WTC11 (cell line): ENCODE results near the gene DLAT. TPM values are rescaled to one million over a fixed set of nuclear protein-coding genes. Genes with fewer than 3 reads are reported as not detected.

ENCODE experiments used
- CBFB ChIP-seq: sonication (generic); formaldehyde crosslinking; IDR thresholded peaks from 2 replicates; pipeline ENCODE4 v1.8.1; 2022; ENCODE audit warnings: mild to moderate bottlenecking, low read depth, missing genetic modification reagents
- FOXJ3 ChIP-seq: sonication (generic); formaldehyde crosslinking; IDR thresholded peaks from 2 replicates; pipeline ENCODE4 v1.9.0; 2021; ENCODE audit warnings: missing genetic modification reagents, mild to moderate bottlenecking, borderline replicate concordance
- FOXP1 ChIP-seq: sonication (generic); formaldehyde crosslinking; IDR thresholded peaks from 2 replicates; pipeline ENCODE4 v1.8.0; 2022; ENCODE audit warnings: missing genetic modification reagents, mild to moderate bottlenecking, moderate library complexity, borderline replicate concordance
- HMGA2 ChIP-seq: fragments of 250-450 bp; sonication (Bioruptor Pico); IDR thresholded peaks from 2 replicates; pipeline ENCODE4 v1.4.0; 2021; ENCODE audit warnings: mild to moderate bottlenecking, moderate library complexity
- IRF2 ChIP-seq: sonication (generic); formaldehyde crosslinking; IDR thresholded peaks from 2 replicates; pipeline ENCODE4 v1.8.0; 2022; ENCODE audit warnings: low read depth, missing genetic modification reagents, borderline replicate concordance
- JAZF1 ChIP-seq: fragments of 250-450 bp; sonication (Bioruptor Pico); IDR thresholded peaks from 2 replicates; pipeline ENCODE4 v1.9.0; 2021; ENCODE audit warnings: moderate library complexity, mild to moderate bottlenecking, inconsistent platforms
- MXD4 ChIP-seq: fragments of 250-450 bp; sonication (Bioruptor Pico); IDR thresholded peaks from 2 replicates; pipeline ENCODE4 v1.8.0; 2021; ENCODE audit warnings: mild to moderate bottlenecking, moderate library complexity, borderline replicate concordance
- NR2C2 ChIP-seq: sonication (generic); formaldehyde crosslinking; IDR thresholded peaks from 2 replicates; pipeline ENCODE4 v1.8.0; 2022; ENCODE audit warnings: mild to moderate bottlenecking, missing genetic modification reagents
- NR3C1 ChIP-seq: sonication (generic); formaldehyde crosslinking; conservative IDR thresholded peaks from 2 replicates; pipeline ENCODE4 v1.8.1; 2023; ENCODE audit warnings: low read depth, mild to moderate bottlenecking, missing genetic modification reagents
- SMAD3 ChIP-seq: sonication (generic); formaldehyde crosslinking; IDR thresholded peaks from 2 replicates; pipeline ENCODE4 v1.8.0; 2022; ENCODE audit warnings: missing genetic modification reagents, mild to moderate bottlenecking, borderline replicate concordance
- SOX15 ChIP-seq: fragments of 250-450 bp; sonication (Bioruptor Pico); IDR thresholded peaks from 2 replicates; pipeline ENCODE4 v1.9.0; 2021; ENCODE audit warnings: mild to moderate bottlenecking
- TP53 ChIP-seq: sonication (generic); formaldehyde crosslinking; IDR thresholded peaks from 2 replicates; pipeline ENCODE4 v1.8.1; 2023; ENCODE audit warnings: mild to moderate bottlenecking, missing genetic modification reagents
- ZNF121 ChIP-seq: sonication (generic); formaldehyde crosslinking; IDR thresholded peaks from 2 replicates; pipeline ENCODE4 v1.8.0; 2023; ENCODE audit warnings: missing genetic modification reagents
- ZNF219 ChIP-seq: sonication (generic); formaldehyde crosslinking; IDR thresholded peaks from 2 replicates; pipeline ENCODE4 v1.8.0; 2023; ENCODE audit warnings: missing genetic modification reagents, mild to moderate bottlenecking, borderline replicate concordance
- ZNF396 ChIP-seq: fragments of 250-450 bp; sonication (Bioruptor Pico); IDR thresholded peaks from 2 replicates; pipeline ENCODE4 v1.8.0; 2021; ENCODE audit warnings: mild to moderate bottlenecking, moderate library complexity, borderline replicate concordance
- ZNF423 ChIP-seq: fragments of 250-450 bp; sonication (Bioruptor Pico); IDR thresholded peaks from 2 replicates; pipeline ENCODE4 v2.1.2; 2022; ENCODE audit warnings: mild to moderate bottlenecking, moderate library complexity
- total RNA-seq: library from RNA; stranded (reverse); gene quantifications from 3 replicates; pipeline ENCODE4 v1.2.3, GENCODE V29; 2021
- TF ChIP-seq, protein P1 (sequence below): fragments of 250-450 bp; sonication (Bioruptor Pico); IDR thresholded peaks from 2 replicates; pipeline ENCODE4 v1.9.0; 2021; ENCODE audit warnings: mild to moderate bottlenecking, borderline replicate concordance
- TF ChIP-seq, protein P2 (sequence below): fragments of 250-450 bp; sonication (Bioruptor Pico); IDR thresholded peaks from 2 replicates; pipeline ENCODE4 v1.9.0; 2021; ENCODE audit warnings: moderate library complexity, mild to moderate bottlenecking, inconsistent platforms, borderline replicate concordance
- TF ChIP-seq, protein P3 (sequence below): sonication (generic); formaldehyde crosslinking; IDR thresholded peaks from 2 replicates; pipeline ENCODE4 v1.8.0; 2023; ENCODE audit warnings: missing genetic modification reagents, mild to moderate bottlenecking, borderline replicate concordance
- TF ChIP-seq, protein P4 (sequence below): fragments of 250-450 bp; sonication (Bioruptor Pico); IDR thresholded peaks from 2 replicates; pipeline ENCODE4 v2.1.2; 2022; ENCODE audit warnings: mild to moderate bottlenecking, moderate library complexity
- TF ChIP-seq, protein P5 (sequence below): sonication (generic); formaldehyde crosslinking; IDR thresholded peaks from 2 replicates; pipeline ENCODE4 v1.8.1; 2022; ENCODE audit warnings: low read depth, mild to moderate bottlenecking, moderate library complexity, missing genetic modification reagents, borderline replicate concordance
- TF ChIP-seq, protein P6 (sequence below): sonication (generic); formaldehyde crosslinking; IDR thresholded peaks from 2 replicates; pipeline ENCODE4 v1.8.0; 2022; ENCODE audit warnings: mild to moderate bottlenecking, missing genetic modification reagents
- TF ChIP-seq, protein P7 (sequence below): sonication (generic); formaldehyde crosslinking; IDR thresholded peaks from 2 replicates; pipeline ENCODE4 v1.8.1; 2022; ENCODE audit warnings: mild to moderate bottlenecking, missing genetic modification reagents, moderate library complexity, borderline replicate concordance

DLAT gene
- total RNA-seq, 1 experiment from 2014 or later: 60.4 TPM

DNA sequence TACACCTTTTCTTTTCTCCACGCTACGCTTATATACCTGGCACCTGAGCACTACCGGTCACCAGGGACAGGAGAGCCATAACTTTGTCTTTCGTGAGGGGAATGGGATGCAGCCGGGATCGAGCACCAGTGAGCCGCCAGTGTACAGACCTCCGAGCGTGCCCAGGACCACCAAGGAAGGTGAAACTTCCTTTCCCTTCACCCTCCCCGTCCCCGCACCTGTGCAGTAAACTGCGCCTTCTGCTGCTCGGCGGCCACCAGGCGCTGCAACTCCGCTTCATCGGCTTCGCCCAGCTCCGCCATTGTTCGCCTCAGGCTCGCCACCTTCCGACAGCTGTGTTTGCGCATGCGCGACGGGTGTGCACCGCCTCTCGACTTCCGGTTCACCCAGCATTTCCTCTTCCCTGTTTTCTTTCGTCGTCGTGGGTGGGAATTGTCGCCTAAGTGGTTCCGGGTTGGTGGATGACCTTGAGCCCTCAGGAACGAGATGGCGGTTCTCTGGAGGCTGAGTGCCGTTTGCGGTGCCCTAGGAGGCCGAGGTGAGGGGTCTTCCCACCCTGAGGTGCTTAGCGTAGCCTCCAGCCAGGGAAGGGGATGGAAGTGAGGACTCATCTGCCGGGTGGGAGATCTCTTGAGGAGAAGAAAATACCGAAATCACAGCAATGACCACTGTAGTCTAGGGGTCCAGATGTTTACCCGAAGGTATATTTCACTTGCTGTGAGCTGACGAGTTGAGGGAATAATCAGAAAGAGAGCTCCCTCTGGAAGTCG, 61.4 kb downstream of the DLAT start, which contains the start of the genes SDHD and TIMM8B (continued):
- TF ChIP-seq FOXJ3 (CRISPR knock-in tag): no peak
- TF ChIP-seq, protein P1, sequence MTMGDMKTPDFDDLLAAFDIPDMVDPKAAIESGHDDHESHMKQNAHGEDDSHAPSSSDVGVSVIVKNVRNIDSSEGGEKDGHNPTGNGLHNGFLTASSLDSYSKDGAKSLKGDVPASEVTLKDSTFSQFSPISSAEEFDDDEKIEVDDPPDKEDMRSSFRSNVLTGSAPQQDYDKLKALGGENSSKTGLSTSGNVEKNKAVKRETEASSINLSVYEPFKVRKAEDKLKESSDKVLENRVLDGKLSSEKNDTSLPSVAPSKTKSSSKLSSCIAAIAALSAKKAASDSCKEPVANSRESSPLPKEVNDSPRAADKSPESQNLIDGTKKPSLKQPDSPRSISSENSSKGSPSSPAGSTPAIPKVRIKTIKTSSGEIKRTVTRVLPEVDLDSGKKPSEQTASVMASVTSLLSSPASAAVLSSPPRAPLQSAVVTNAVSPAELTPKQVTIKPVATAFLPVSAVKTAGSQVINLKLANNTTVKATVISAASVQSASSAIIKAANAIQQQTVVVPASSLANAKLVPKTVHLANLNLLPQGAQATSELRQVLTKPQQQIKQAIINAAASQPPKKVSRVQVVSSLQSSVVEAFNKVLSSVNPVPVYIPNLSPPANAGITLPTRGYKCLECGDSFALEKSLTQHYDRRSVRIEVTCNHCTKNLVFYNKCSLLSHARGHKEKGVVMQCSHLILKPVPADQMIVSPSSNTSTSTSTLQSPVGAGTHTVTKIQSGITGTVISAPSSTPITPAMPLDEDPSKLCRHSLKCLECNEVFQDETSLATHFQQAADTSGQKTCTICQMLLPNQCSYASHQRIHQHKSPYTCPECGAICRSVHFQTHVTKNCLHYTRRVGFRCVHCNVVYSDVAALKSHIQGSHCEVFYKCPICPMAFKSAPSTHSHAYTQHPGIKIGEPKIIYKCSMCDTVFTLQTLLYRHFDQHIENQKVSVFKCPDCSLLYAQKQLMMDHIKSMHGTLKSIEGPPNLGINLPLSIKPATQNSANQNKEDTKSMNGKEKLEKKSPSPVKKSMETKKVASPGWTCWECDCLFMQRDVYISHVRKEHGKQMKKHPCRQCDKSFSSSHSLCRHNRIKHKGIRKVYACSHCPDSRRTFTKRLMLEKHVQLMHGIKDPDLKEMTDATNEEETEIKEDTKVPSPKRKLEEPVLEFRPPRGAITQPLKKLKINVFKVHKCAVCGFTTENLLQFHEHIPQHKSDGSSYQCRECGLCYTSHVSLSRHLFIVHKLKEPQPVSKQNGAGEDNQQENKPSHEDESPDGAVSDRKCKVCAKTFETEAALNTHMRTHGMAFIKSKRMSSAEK (CRISPR knock-in tag): no peak
- TF ChIP-seq, protein P2, sequence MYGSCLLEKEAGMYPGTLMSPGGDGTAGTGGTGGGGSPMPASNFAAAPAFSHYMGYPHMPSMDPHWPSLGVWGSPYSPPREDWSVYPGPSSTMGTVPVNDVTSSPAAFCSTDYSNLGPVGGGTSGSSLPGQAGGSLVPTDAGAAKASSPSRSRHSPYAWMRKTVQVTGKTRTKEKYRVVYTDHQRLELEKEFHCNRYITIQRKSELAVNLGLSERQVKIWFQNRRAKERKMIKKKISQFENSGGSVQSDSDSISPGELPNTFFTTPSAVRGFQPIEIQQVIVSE (CRISPR knock-in tag): no peak
- no peak for TF ChIP-seq SMAD3 (CRISPR knock-in tag)
- TF ChIP-seq, protein P3, sequence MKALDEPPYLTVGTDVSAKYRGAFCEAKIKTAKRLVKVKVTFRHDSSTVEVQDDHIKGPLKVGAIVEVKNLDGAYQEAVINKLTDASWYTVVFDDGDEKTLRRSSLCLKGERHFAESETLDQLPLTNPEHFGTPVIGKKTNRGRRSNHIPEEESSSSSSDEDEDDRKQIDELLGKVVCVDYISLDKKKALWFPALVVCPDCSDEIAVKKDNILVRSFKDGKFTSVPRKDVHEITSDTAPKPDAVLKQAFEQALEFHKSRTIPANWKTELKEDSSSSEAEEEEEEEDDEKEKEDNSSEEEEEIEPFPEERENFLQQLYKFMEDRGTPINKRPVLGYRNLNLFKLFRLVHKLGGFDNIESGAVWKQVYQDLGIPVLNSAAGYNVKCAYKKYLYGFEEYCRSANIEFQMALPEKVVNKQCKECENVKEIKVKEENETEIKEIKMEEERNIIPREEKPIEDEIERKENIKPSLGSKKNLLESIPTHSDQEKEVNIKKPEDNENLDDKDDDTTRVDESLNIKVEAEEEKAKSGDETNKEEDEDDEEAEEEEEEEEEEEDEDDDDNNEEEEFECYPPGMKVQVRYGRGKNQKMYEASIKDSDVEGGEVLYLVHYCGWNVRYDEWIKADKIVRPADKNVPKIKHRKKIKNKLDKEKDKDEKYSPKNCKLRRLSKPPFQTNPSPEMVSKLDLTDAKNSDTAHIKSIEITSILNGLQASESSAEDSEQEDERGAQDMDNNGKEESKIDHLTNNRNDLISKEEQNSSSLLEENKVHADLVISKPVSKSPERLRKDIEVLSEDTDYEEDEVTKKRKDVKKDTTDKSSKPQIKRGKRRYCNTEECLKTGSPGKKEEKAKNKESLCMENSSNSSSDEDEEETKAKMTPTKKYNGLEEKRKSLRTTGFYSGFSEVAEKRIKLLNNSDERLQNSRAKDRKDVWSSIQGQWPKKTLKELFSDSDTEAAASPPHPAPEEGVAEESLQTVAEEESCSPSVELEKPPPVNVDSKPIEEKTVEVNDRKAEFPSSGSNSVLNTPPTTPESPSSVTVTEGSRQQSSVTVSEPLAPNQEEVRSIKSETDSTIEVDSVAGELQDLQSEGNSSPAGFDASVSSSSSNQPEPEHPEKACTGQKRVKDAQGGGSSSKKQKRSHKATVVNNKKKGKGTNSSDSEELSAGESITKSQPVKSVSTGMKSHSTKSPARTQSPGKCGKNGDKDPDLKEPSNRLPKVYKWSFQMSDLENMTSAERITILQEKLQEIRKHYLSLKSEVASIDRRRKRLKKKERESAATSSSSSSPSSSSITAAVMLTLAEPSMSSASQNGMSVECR (CRISPR knock-in tag): peak; percentile 94; the same call in 1 of the 2 replicates
- no peak for TF ChIP-seq NR3C1
- TF ChIP-seq TP53 (CRISPR knock-in tag): 0 out of 2 replicates have a peak, but pooled peaks have one; percentile 26
- TF ChIP-seq, protein P4, sequence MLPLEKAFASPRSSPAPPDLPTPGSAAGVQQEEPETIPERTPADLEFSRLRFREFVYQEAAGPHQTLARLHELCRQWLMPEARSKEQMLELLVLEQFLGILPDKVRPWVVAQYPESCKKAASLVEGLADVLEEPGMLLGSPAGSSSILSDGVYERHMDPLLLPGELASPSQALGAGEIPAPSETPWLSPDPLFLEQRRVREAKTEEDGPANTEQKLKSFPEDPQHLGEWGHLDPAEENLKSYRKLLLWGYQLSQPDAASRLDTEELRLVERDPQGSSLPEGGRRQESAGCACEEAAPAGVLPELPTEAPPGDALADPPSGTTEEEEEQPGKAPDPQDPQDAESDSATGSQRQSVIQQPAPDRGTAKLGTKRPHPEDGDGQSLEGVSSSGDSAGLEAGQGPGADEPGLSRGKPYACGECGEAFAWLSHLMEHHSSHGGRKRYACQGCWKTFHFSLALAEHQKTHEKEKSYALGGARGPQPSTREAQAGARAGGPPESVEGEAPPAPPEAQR (CRISPR knock-in tag): no peak
- peak; percentile 87; the same call in 1 of the 2 replicates for TF ChIP-seq FOXP1
- peak; percentile 88 for TF ChIP-seq ZNF423 (CRISPR knock-in tag)
- no peak for TF ChIP-seq JAZF1 (CRISPR knock-in tag)
- TF ChIP-seq, protein P5, sequence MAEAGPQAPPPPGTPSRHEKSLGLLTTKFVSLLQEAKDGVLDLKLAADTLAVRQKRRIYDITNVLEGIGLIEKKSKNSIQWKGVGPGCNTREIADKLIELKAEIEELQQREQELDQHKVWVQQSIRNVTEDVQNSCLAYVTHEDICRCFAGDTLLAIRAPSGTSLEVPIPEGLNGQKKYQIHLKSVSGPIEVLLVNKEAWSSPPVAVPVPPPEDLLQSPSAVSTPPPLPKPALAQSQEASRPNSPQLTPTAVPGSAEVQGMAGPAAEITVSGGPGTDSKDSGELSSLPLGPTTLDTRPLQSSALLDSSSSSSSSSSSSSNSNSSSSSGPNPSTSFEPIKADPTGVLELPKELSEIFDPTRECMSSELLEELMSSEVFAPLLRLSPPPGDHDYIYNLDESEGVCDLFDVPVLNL (CRISPR knock-in tag): no peak
- TF ChIP-seq SOX15: no peak
- TF ChIP-seq, protein P6, sequence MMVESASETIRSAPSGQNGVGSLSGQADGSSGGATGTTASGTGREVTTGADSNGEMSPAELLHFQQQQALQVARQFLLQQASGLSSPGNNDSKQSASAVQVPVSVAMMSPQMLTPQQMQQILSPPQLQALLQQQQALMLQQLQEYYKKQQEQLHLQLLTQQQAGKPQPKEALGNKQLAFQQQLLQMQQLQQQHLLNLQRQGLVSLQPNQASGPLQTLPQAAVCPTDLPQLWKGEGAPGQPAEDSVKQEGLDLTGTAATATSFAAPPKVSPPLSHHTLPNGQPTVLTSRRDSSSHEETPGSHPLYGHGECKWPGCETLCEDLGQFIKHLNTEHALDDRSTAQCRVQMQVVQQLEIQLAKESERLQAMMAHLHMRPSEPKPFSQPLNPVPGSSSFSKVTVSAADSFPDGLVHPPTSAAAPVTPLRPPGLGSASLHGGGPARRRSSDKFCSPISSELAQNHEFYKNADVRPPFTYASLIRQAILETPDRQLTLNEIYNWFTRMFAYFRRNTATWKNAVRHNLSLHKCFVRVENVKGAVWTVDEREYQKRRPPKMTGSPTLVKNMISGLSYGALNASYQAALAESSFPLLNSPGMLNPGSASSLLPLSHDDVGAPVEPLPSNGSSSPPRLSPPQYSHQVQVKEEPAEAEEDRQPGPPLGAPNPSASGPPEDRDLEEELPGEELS (CRISPR knock-in tag): peak; percentile 44; the same call in 1 of the 2 replicates
- TF ChIP-seq ZNF121 (CRISPR knock-in tag): peak; percentile 39; the same call in 1 of the 2 replicates
- TF ChIP-seq HMGA2 (CRISPR knock-in tag): no peak
- TF ChIP-seq CBFB (CRISPR knock-in tag): peak; percentile 26; the same call in 1 of the 2 replicates
- TF ChIP-seq ZNF219 (CRISPR knock-in tag): no peak
- no peak for TF ChIP-seq ZNF396 (CRISPR knock-in tag)
- TF ChIP-seq NR2C2 (CRISPR knock-in tag): peak; percentile 99
- no peak for TF ChIP-seq MXD4 (CRISPR knock-in tag)
- no peak for TF ChIP-seq IRF2 (CRISPR knock-in tag)
- TF ChIP-seq, protein P7, sequence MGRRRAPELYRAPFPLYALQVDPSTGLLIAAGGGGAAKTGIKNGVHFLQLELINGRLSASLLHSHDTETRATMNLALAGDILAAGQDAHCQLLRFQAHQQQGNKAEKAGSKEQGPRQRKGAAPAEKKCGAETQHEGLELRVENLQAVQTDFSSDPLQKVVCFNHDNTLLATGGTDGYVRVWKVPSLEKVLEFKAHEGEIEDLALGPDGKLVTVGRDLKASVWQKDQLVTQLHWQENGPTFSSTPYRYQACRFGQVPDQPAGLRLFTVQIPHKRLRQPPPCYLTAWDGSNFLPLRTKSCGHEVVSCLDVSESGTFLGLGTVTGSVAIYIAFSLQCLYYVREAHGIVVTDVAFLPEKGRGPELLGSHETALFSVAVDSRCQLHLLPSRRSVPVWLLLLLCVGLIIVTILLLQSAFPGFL: no peak
